ENCODE results near the gene TES. TPM values are rescaled to one million over a fixed set of nuclear protein-coding genes. Genes with fewer than 3 reads are reported as not detected.

The TES gene
- total RNA-seq, 2 experiments from 2014 or later, result 74.0 to 76.4 TPM

DNA sequence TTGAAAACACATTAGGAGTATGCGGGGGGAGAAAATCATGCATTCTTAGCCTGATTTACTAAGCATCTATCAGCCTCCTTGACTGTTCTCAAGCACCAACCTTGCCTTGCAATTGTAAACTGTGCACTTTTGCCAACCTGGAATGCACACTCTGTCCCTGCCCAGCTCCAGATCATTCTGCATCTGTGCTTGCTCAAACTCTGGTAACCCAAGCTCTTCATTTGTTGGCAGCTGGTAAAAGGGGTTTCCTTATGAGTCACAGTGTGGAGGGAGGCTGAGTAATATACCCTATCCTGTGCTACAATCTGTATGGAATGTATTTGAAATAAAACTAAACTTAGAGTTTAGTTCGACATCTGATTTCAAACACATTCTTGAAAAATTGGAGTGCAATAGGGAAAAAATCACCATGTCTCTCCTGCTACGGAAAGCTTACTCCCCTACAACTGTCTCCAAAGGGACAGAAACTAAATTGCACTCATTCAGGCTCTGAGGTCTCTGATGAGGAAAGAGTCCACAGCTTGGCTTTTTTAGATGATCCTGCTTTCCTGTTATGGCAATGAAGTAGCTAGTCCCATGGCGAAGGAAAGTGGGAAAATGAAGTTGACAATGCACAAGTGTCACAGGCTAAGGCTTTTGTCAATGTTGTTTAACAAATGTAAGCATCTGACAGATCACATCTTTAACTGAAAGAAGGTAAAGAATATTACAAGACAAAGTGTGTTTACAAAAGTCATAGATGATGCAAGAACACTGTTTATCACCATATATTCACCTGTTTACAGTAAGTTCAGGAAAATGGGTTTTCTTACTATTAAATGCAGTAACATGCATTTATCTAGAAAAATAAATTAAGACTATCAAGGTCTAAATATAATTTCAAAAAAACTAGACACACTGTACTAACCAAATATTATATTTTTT lies 61.9 kb downstream of the TES start:
- intact Hi-C loops (cut with micrococcal nuclease), result loop anchor here (2.0 kb wide), 1 partner anchor 25 kb away; no protein-coding TSS in a partner anchor
- Mint-ChIP-seq H3K27me3 (ENCODE audit: low read depth) (peaks cover 5% of the 10 kb centered on the region), H3K4me1 (ENCODE audit: low read depth) (no peaks in the 10 kb centered on the region), H3K27ac (no peak overlapping the region), H3K4me3 (no peak overlapping the region), H3K36me3 (ENCODE audit: low read depth) (no peaks in the 10 kb centered on the region), H3K9me3 (no peaks in the 10 kb centered on the region)
- DNase-seq, result peak; percentile 19
- CTCF ChIA-PET, result interaction anchor here (1.2 kb wide), 1 partner anchor 106 kb away, joined by 3 read pairs; no protein-coding TSS in a partner anchor

DNA sequence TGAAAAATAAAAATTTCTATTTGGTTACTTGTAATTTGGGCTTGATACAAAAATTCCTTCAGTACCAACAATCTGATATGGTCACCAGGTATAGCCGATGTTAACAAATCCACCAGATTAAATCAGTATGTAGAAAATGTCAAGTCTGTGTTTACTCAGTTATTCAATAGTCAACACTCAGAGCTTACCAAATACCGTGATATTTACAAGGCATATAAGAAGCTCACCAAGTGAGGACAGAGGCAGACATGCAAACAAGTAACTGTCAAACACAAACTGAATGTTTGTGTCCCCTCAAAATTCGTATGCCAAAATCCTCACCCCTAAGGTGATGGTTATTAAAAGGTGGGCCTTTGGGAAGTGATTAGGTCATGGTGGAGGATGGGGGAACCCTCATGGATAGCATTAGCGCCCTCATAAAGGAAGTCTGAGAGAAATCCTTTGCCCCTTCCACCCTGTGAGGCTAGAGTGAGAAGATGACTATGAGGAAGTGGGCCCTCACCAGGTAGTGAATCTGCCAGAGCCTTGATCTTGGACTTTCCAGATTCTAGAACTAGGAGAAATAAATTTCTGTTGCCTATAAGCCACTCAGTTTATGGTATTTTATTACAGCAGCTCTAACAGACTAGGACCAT lies 63.1 kb downstream of the TES start:
- DNase-seq, result no peak
- Mint-ChIP-seq H3K27me3 (ENCODE audit: low read depth) (peaks cover 5% of the 10 kb centered on the region), H3K4me1 (ENCODE audit: low read depth) (no peaks in the 10 kb centered on the region), H3K4me3 (no peak overlapping the region), H3K36me3 (ENCODE audit: low read depth) (no peaks in the 10 kb centered on the region), H3K9me3 (no peaks in the 10 kb centered on the region), H3K27ac (no peak overlapping the region)
- CTCF ChIA-PET, result no interaction called here
- intact Hi-C loops (cut with micrococcal nuclease), result loop anchor here (2.0 kb wide), 1 partner anchor 23 kb away; no protein-coding TSS in a partner anchor

DNA sequence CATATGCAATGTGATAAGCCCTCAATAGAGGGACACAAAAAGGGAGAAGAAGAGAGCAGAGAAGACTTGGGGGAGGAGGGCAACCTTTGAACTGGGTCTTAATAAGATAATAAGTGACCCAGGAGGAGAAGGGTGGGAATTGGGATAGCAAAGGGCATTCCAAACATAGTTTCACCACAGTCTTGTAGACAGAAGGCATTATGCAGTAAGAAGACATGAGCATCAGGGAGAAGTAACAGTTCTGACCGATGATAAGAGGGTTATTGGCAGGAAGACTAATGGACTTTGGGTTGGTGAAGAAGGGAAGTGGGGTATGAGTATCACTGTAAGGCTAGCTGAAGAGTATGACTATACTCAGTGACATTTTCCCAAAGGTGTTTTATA lies 63.6 kb downstream of the TES start:
- intact Hi-C loops (cut with micrococcal nuclease), result loop anchor here (2.0 kb wide), 1 partner anchor 23 kb away; no protein-coding TSS in a partner anchor
- Mint-ChIP-seq H3K27ac (no peak overlapping the region), H3K4me1 (ENCODE audit: low read depth) (no peaks in the 10 kb centered on the region), H3K36me3 (ENCODE audit: low read depth) (no peaks in the 10 kb centered on the region), H3K27me3 (ENCODE audit: low read depth) (peaks cover 5% of the 10 kb centered on the region), H3K9me3 (no peaks in the 10 kb centered on the region), H3K4me3 (no peak overlapping the region)
- no peak for DNase-seq
- CTCF ChIA-PET, result no interaction called here

DNA sequence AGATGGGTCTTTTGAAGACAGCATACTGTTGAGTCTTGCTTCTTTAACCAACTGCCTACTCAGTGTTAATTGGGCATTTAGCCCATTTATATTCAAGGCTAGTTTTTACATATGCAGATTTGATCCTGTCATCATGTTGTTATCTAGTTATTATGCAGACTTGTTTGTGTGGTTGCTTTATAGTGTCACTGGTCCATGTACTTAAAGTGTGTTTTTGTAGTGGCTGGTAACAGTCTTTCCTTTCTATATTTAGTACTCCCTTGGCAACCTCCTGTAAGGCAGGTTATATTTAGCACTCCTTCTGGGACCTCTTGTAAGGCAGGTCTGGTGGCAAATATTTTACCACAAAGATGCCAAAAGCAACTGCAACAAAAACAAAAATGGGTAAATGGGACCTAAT lies 66.7 kb downstream of the TES start:
- Mint-ChIP-seq H3K27ac (no peak overlapping the region), H3K36me3 (ENCODE audit: low read depth) (no peaks in the 10 kb centered on the region), H3K9me3 (no peaks in the 10 kb centered on the region), H3K4me3 (no peak overlapping the region), H3K4me1 (ENCODE audit: low read depth) (peaks cover 2% of the 10 kb centered on the region), H3K27me3 (ENCODE audit: low read depth) (peaks cover 2% of the 10 kb centered on the region)
- CTCF ChIA-PET, result no interaction called here
- intact Hi-C loops (cut with micrococcal nuclease), result no loop called here
- DNase-seq, result no peak

GRCh38 chr7:116279217-116279616 lies 68.9 kb downstream of the TES start:
- H3K4me1 Mint-ChIP-seq (ENCODE audit: low read depth), result peaks cover 2% of the 10 kb centered on the region
- no peaks in the 10 kb centered on the region for H3K9me3 Mint-ChIP-seq
- intact Hi-C loops (cut with micrococcal nuclease), result no loop called here
- H3K27ac Mint-ChIP-seq, result no peak overlapping the region
- H3K27me3 Mint-ChIP-seq (ENCODE audit: low read depth), result peaks cover 2% of the 10 kb centered on the region
- H3K4me3 Mint-ChIP-seq, result no peak overlapping the region
- H3K36me3 Mint-ChIP-seq (ENCODE audit: low read depth), result no peaks in the 10 kb centered on the region
- CTCF ChIA-PET, result interaction anchor here (0.7 to 1.8 kb wide), 2 partner anchors 21 to 99 kb away, joined by 4 to 6 read pairs; no protein-coding TSS in a partner anchor
- no peak for DNase-seq

DNA sequence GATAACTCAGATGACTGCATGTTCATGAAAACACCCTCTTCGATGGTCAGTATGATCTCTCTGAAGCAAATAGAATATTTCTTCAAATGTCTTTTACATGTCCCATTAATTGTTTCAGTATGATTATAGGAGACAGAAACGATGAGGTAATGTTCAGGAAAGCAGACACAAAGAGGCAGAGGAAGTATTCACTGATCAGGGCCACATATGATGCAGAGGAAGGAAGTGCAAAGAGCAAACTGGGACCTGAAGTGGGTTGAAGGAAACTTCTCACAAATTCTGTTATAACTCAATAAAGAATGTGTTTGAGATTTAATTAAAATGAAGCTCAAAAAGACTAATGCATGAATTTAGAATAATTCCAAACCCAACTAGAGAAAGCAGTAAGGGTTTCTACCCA lies 70.5 kb downstream of the TES start:
- Mint-ChIP-seq H3K9me3 (no peaks in the 10 kb centered on the region), H3K4me1 (ENCODE audit: low read depth) (peaks cover 4% of the 10 kb centered on the region), H3K27me3 (ENCODE audit: low read depth) (peaks cover 2% of the 10 kb centered on the region), H3K4me3 (no peak overlapping the region), H3K36me3 (ENCODE audit: low read depth) (no peaks in the 10 kb centered on the region), H3K27ac (no peak overlapping the region)
- no peak for DNase-seq
- intact Hi-C loops (cut with micrococcal nuclease), result no loop called here
- CTCF ChIA-PET, result interaction anchor here (1.1 kb wide), 1 partner anchor 14 kb away, joined by 3 read pairs; no protein-coding TSS in a partner anchor

DNA sequence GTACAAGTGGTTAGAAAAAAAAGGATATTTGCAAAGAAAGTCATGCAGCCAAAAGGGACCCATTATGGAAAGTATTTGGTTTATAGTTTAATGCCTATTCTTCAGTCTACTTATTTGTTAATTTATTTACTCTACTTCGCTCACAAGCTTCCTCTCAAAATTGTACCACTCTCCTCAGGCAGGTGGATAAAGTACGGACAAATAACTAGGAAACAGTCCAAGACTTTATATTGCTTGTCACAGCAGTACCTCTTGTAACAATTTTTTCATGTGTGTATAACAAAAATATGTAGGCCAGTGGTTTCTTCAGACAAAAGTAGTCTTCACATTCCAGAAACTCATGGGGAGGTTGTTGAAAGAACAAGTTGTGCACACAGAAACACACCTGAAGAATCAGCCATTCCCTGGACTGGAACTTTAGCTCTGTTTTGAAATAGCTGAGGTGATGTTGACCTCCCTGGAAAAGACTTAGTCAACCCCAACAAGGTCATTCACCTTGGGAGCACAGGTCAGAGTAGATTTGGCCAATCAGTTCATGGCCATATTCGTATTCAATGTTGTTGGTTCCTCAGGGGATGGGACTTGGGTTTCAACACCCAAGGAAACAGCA lies 73.4 kb downstream of the TES start:
- Mint-ChIP-seq H3K36me3 (ENCODE audit: low read depth) (no peaks in the 10 kb centered on the region), H3K4me1 (ENCODE audit: low read depth) (peaks cover 4% of the 10 kb centered on the region), H3K9me3 (no peaks in the 10 kb centered on the region), H3K27me3 (ENCODE audit: low read depth) (peaks cover 6% of the 10 kb centered on the region), H3K27ac (no peak overlapping the region), H3K4me3 (no peak overlapping the region)
- CTCF ChIA-PET, result no interaction called here
- intact Hi-C loops (cut with micrococcal nuclease), result no loop called here
- DNase-seq, result no peak

DNA sequence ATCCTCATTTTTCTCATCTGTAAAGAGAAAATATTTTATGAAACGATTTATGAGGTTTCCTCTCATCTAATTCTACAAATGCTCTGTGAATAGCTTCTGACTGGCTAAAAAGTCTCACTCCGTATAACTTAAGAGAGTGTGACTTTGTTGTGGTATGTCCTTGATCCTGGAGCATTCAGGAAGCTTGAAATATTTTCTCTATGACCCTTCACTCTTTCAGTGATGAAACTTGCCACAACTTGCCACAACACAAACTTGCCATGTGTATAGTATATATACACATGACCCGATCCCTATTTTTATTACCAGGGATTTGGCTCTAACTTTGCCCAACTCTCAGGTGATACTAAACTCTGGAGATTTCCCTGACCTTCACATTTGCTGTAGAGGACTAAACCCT lies 74.1 kb downstream of the TES start:
- intact Hi-C loops (cut with micrococcal nuclease), result no loop called here
- CTCF ChIA-PET, result interaction anchor here (1.0 kb wide), 1 partner anchor 25 kb away, joined by 3 read pairs; no protein-coding TSS in a partner anchor
- no peak for DNase-seq
- H3K4me3 Mint-ChIP-seq, result no peak overlapping the region
- peaks cover 4% of the 10 kb centered on the region for H3K4me1 Mint-ChIP-seq (ENCODE audit: low read depth)
- no peaks in the 10 kb centered on the region for H3K9me3 Mint-ChIP-seq
- peaks cover 6% of the 10 kb centered on the region for H3K27me3 Mint-ChIP-seq (ENCODE audit: low read depth)
- no peaks in the 10 kb centered on the region for H3K36me3 Mint-ChIP-seq (ENCODE audit: low read depth)
- no peak overlapping the region for H3K27ac Mint-ChIP-seq

GRCh38 chr7:116285252-116285651 lies 74.9 kb downstream of the TES start:
- peaks cover 4% of the 10 kb centered on the region for H3K4me1 Mint-ChIP-seq (ENCODE audit: low read depth)
- no peaks in the 10 kb centered on the region for H3K36me3 Mint-ChIP-seq (ENCODE audit: low read depth)
- H3K4me3 Mint-ChIP-seq, result no peak overlapping the region
- H3K27ac Mint-ChIP-seq, result no peak overlapping the region
- no peak for DNase-seq
- H3K9me3 Mint-ChIP-seq, result no peaks in the 10 kb centered on the region
- CTCF ChIA-PET, result interaction anchor here (1.0 kb wide), 1 partner anchor 26 kb away, joined by 3 read pairs; no protein-coding TSS in a partner anchor
- peaks cover 6% of the 10 kb centered on the region for H3K27me3 Mint-ChIP-seq (ENCODE audit: low read depth)
- intact Hi-C loops (cut with micrococcal nuclease), result no loop called here

DNA sequence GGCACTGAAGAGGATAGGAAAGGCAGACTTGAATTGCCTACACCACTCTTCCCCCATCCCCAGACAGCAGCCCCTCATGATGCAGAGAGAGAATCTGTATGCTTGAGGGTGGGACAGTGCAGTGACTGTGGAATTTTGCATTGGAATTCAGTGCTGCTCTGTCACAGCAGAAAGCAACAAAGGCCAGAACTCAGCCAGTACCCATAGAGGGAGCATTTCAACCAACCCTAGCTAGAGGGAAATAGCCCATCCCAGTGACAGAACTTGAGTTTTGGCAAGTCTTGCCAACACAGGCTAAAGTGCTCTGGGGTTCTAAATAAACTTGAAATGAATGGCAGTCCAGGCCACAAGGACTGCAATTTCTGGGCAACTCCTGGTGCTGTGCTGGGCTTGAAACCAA lies 80.4 kb downstream of the TES start:
- no peak overlapping the region for H3K4me3 Mint-ChIP-seq
- CTCF ChIA-PET, result interaction anchor here (0.9 kb wide), 1 partner anchor 111 kb away, joined by 3 read pairs; no protein-coding TSS in a partner anchor
- H3K36me3 Mint-ChIP-seq (ENCODE audit: low read depth), result no peaks in the 10 kb centered on the region
- no peak overlapping the region for H3K27ac Mint-ChIP-seq
- intact Hi-C loops (cut with micrococcal nuclease), result no loop called here
- H3K4me1 Mint-ChIP-seq (ENCODE audit: low read depth), result no peaks in the 10 kb centered on the region
- H3K9me3 Mint-ChIP-seq, result peaks cover 3% of the 10 kb centered on the region
- H3K27me3 Mint-ChIP-seq (ENCODE audit: low read depth), result peaks cover 23% of the 10 kb centered on the region
- DNase-seq, result no peak

GRCh38 chr7:116291937-116292336 lies 81.6 kb downstream of the TES start:
- intact Hi-C loops (cut with micrococcal nuclease), result no loop called here
- Mint-ChIP-seq H3K4me3 (no peak overlapping the region), H3K27ac (no peak overlapping the region), H3K9me3 (peaks cover 3% of the 10 kb centered on the region), H3K4me1 (ENCODE audit: low read depth) (no peaks in the 10 kb centered on the region), H3K36me3 (ENCODE audit: low read depth) (no peaks in the 10 kb centered on the region), H3K27me3 (ENCODE audit: low read depth) (peaks cover 20% of the 10 kb centered on the region)
- CTCF ChIA-PET, result interaction anchor here (0.9 kb wide), 1 partner anchor 110 kb away, joined by 3 read pairs; no protein-coding TSS in a partner anchor
- DNase-seq, result no peak

DNA sequence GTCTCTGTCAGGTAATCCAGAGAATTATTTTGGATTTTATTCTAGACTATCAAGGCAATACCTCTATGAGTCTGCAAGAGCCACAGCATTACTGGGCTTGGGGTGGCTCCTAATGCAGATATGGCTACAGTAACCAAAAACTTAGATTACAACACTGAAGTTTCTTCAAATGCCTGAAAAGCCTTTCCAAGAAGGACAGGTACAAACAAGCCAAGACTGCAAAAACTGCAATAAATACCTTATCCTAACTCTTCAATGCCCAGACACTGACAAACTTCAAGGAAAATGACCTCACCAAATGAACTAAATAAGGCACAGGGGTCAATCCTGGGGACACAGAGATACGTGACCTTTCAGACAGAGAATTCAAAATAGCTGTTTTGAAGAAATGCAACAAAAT lies 82.0 kb downstream of the TES start:
- H3K36me3 Mint-ChIP-seq (ENCODE audit: low read depth), result no peaks in the 10 kb centered on the region
- CTCF ChIA-PET, result no interaction called here
- intact Hi-C loops (cut with micrococcal nuclease), result no loop called here
- H3K9me3 Mint-ChIP-seq, result peaks cover 3% of the 10 kb centered on the region
- no peak overlapping the region for H3K4me3 Mint-ChIP-seq
- H3K27ac Mint-ChIP-seq, result no peak overlapping the region
- DNase-seq, result no peak
- peaks cover 20% of the 10 kb centered on the region for H3K27me3 Mint-ChIP-seq (ENCODE audit: low read depth)
- H3K4me1 Mint-ChIP-seq (ENCODE audit: low read depth), result no peaks in the 10 kb centered on the region

Data from activated naive CD4-positive, alpha-beta T cell treated with anti-CD3 and anti-CD28 coated beads for 36 hours (primary cell).